ENCODE data around the gene PSEN1. TPM values are rescaled to one million over a fixed set of nuclear protein-coding genes. Genes with fewer than 3 reads are reported as not detected.
A peak's percentile ranks its signal among the peaks of the same experiment; 100 is the strongest.

The PSEN1 gene
- total and polyA plus RNA-seq, 9 donors: 21.7 to 73.1 (median 44.0) TPM

DNA sequence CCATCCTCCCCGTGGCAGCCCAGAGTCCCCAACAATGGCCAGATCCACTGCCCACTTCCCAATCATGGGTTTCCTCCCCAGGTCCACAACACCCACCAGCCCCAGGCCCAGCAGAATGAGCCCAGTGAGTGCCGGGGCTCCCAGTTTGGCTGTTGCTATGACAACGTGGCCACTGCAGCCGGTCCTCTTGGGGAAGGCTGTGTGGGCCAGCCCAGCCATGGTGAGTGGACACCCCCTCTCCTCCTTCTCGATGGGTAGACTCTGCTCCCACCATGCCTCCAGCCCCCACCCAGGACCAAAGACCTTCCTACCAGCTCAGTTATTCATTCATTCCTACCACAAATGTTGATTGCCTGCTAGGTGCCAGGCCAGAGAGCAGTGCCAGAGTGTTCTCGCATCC, 124.8 kb downstream of the PSEN1 start:
- Histone ChIP-seq H3K4me3 (no peak overlapping the region), H3K4me1 (ENCODE audit: insufficient read depth) (no peaks in the 10 kb centered on the region), H3K9me3 (no peaks in the 10 kb centered on the region), H3K27ac (no peak overlapping the region), H3K36me3 (no peaks in the 10 kb centered on the region), H3K27me3 (no peaks in the 10 kb centered on the region)
- TF ChIP-seq POLR2A (IDR thresholded peaks at IDR 0.05): no peak
- TF ChIP-seq EP300 (IDR thresholded peaks at IDR 0.05): no peak
- intact Hi-C loops (cut with DNase I): no loop called here
- peak in 2 of 5 donors; percentile 5 to 32 for DNase-seq
- 75 to 78% (median 78%) methylated on average over 6 of the region's 6 CpGs for WGBS, 3 donors

DNA sequence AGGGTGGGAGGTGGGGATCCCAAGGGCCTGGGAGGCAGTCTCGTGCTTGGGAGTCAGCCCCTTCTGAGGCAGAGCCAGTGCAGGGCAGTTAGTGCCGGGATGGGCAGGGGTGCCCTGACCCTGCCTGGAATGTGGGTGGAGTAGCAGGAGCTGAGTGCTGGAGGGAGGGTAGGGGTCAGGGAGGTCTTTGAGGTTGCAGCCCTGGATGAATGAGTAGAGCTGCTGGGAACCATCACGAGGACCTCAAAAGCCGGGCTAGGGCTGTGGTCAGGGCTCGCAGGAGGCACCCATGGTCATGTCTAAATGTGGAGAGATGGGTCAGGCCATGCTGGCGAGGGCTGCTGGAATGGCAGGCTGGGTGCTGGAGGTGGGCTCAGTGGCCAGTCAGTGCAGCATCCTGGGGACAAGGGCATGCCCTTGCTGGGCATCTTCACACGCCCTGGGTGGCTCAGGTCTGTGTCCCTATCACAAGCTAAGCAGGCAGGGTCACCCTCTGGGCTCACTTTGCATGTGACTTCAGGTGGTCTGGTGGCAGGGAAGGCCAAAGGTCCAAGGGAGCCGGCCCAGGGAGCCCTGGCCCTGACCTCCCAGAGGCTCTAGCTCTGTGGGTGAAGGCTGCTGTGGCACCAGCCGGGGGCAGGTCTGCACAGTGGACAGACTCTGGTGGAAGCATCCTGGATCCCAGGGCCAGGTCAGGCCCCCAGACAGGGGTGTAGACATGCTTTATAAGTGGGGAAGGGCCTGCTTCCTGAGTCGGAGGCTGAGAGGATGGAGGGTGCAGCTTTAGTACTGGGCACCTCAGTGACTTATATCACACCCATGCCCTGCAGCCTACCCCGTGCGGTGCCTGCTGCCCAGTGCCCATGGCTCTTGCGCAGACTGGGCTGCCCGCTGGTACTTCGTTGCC, 125.5 kb downstream of the PSEN1 start:
- Histone ChIP-seq H3K27me3 (no peaks in the 10 kb centered on the region), H3K4me3 (no peak overlapping the region), H3K9me3 (no peaks in the 10 kb centered on the region), H3K36me3 (no peaks in the 10 kb centered on the region), H3K4me1 (ENCODE audit: insufficient read depth) (no peaks in the 10 kb centered on the region), H3K27ac (no peak overlapping the region)
- intact Hi-C loops (cut with DNase I): no loop called here
- TF ChIP-seq CTCF (IDR thresholded peaks at IDR 0.05) (no peak), POLR2A (IDR thresholded peaks at IDR 0.05) (no peak), EP300 (IDR thresholded peaks at IDR 0.05) (no peak)
- WGBS, 3 donors: 83 to 93% (median 88%) methylated on average over 15 of the region's 15 CpGs
- DNase-seq: peak in 1 of 5 donors; percentile 4

DNA sequence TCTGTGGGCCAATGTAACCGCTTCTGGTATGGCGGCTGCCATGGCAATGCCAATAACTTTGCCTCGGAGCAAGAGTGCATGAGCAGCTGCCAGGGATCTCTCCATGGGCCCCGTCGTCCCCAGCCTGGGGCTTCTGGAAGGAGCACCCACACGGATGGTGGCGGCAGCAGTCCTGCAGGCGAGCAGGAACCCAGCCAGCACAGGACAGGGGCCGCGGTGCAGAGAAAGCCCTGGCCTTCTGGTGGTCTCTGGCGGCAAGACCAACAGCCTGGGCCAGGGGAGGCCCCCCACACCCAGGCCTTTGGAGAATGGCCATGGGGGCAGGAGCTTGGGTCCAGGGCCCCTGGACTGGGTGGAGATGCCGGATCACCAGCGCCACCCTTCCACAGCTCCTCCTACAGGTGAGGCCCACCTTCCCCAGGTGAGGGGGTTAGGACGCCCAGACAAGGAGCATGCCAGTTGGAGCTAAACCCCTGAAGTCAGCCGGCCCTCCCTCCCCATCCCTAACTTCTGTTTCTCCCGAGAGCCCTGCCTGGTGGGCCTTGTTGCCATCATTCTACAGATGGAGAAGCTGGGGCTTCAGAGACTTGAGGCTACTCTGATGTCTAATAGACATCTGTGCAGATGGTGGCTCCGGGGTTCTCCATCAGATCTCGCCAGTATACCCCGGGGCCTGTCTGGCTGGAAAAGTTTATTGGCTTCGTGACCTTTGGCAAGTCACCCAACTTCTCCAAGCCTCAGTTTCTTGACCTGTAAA, 126.3 kb downstream of the PSEN1 start:
- 90 to 93% (median 92%) methylated on average over 20 of the region's 20 CpGs for WGBS, 3 donors
- TF ChIP-seq EP300 (IDR thresholded peaks at IDR 0.05) (no peak), POLR2A (IDR thresholded peaks at IDR 0.05) (no peak), CTCF (IDR thresholded peaks at IDR 0.05) (no peak)
- Histone ChIP-seq H3K27ac (no peak overlapping the region), H3K4me1 (ENCODE audit: insufficient read depth) (no peaks in the 10 kb centered on the region), H3K36me3 (no peaks in the 10 kb centered on the region), H3K27me3 (no peaks in the 10 kb centered on the region), H3K9me3 (no peaks in the 10 kb centered on the region), H3K4me3 (no peak overlapping the region)
- intact Hi-C loops (cut with DNase I): no loop called here
- DNase-seq: peak in 2 of 5 donors; percentile 5 to 32

DNA sequence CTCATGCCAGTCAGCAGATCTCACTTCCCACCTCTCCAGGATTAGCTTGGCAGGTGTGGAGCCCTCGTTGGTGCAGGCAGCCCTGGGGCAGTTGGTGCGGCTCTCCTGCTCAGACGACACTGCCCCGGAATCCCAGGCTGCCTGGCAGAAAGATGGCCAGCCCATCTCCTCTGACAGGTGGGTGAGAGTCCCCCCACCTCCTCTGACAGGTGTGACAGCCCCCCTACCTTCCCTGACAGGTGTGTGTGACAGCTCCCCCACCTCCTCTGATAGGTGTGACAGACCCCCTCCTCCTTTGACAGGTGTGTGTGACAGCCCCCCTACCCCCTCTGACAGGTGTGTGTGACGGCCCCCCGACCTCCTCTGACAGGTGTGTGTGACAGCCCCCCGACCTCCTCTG, 127.3 kb downstream of the PSEN1 start:
- WGBS, 3 donors: 81 to 93% (median 86%) methylated on average over 7 of the region's 7 CpGs
- DNase-seq: no peak
- no peak for TF ChIP-seq CTCF (IDR thresholded peaks at IDR 0.05)
- no peak for TF ChIP-seq EP300 (IDR thresholded peaks at IDR 0.05)
- no peak for TF ChIP-seq POLR2A (IDR thresholded peaks at IDR 0.05)
- no peaks in the 10 kb centered on the region for H3K4me1 ChIP-seq (ENCODE audit: insufficient read depth)
- intact Hi-C loops (cut with DNase I): no loop called here
- no peaks in the 10 kb centered on the region for H3K36me3 ChIP-seq
- H3K27ac ChIP-seq: no peak overlapping the region
- H3K4me3 ChIP-seq: no peak overlapping the region
- H3K9me3 ChIP-seq: no peaks in the 10 kb centered on the region
- H3K27me3 ChIP-seq: no peaks in the 10 kb centered on the region

All from ovary (tissue), 9 donors.